ENCODE measurements around the gene AP4B1.

DNA sequence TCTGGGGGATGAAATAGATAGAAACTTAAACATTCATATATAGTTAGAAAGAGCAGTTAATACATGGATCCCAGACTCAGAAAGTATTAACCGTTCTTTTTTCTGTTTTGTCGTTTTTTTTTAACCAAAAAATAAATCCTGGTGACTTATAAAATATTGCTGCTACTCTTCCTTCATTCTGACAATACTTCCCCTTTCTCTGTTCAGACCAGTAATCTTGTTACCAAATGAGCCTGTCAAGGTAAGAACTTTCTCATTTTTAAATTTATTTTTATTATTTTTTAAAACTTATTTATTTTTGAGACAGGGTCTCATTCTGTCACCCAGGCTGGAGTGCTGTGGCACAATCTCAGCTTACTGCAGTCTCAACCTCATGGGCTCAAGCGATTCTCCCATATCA lies 46.8 kb downstream of the AP4B1 start:
- TF ChIP-seq, protein P1, sequence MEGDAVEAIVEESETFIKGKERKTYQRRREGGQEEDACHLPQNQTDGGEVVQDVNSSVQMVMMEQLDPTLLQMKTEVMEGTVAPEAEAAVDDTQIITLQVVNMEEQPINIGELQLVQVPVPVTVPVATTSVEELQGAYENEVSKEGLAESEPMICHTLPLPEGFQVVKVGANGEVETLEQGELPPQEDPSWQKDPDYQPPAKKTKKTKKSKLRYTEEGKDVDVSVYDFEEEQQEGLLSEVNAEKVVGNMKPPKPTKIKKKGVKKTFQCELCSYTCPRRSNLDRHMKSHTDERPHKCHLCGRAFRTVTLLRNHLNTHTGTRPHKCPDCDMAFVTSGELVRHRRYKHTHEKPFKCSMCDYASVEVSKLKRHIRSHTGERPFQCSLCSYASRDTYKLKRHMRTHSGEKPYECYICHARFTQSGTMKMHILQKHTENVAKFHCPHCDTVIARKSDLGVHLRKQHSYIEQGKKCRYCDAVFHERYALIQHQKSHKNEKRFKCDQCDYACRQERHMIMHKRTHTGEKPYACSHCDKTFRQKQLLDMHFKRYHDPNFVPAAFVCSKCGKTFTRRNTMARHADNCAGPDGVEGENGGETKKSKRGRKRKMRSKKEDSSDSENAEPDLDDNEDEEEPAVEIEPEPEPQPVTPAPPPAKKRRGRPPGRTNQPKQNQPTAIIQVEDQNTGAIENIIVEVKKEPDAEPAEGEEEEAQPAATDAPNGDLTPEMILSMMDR (IDR thresholded peaks at IDR 0.05), result no peak
- TF ChIP-seq POLR2A (IDR thresholded peaks at IDR 0.05), result no peak
